Mesenchymal stem cell (in vitro differentiated cells and primary cell): ENCODE measurements around the gene C15orf39.
A peak's percentile ranks its signal among the peaks of the same experiment; 100 is the strongest.

Experiments
- DNase-seq: peaks from one replicate; pipeline ENCODE4 v3.0.0-alpha.2; 2013
- H2AFZ ChIP-seq: one replicate; pipeline ENCODE4 v1.6.1; 2013; ENCODE audit warnings: low read depth, mild to moderate bottlenecking, control low read depth, inconsistent platforms, low read length, moderate library complexity
- H2AK5ac ChIP-seq: 2 replicates; pipeline ENCODE4 v1.6.1; 2013; ENCODE audit warnings: low read length, moderate library complexity, mild to moderate bottlenecking, inconsistent platforms; ENCODE audit not compliant: severe bottlenecking
- H2BK120ac ChIP-seq: one replicate; pipeline ENCODE4 v1.6.1; 2013; ENCODE audit warnings: low read depth, mild to moderate bottlenecking, inconsistent platforms, low read length, moderate library complexity
- H2BK12ac ChIP-seq, 2 experiments: one replicate each; pipeline ENCODE4 v1.6.1; 2013; ENCODE audit warnings: inconsistent platforms in 2 of 2, low read length in 2 of 2, mild to moderate bottlenecking in 2 of 2, moderate library complexity in 2 of 2, control low read depth in 1 of 2
- H2BK15ac ChIP-seq: one replicate; pipeline ENCODE4 v1.6.1; 2013; ENCODE audit warnings: mild to moderate bottlenecking, low read depth, inconsistent platforms; ENCODE audit not compliant: poor library complexity, severe bottlenecking
- H2BK5ac ChIP-seq: 2 replicates; pipeline ENCODE4 v1.6.1; 2013; ENCODE audit warnings: low read depth, mild to moderate bottlenecking, low read length, control low read depth, inconsistent platforms; ENCODE audit not compliant: poor library complexity, severe bottlenecking
- H3K14ac ChIP-seq, 2 experiments: one replicate each; pipeline ENCODE4 v1.6.1; 2013; ENCODE audit warnings: inconsistent platforms in 2 of 2, low read length in 2 of 2, control low read depth in 1 of 2, mild to moderate bottlenecking in 1 of 2, moderate library complexity in 1 of 2
- H3K18ac ChIP-seq, 2 experiments: one replicate each; pipeline ENCODE4 v1.6.1; 2013; ENCODE audit warnings: inconsistent platforms in 2 of 2, low read length in 2 of 2, control low read depth in 1 of 2, low read depth in 1 of 2, mild to moderate bottlenecking in 1 of 2
- H3K23ac ChIP-seq, 2 experiments: one replicate each; pipeline ENCODE4 v1.6.1; 2013; ENCODE audit warnings: inconsistent platforms in 2 of 2, low read length in 2 of 2, mild to moderate bottlenecking in 2 of 2, moderate library complexity in 2 of 2, control low read depth in 1 of 2
- H3K27ac ChIP-seq: 2 replicates; pipeline ENCODE4 v1.5.1; 2013; ENCODE audit warnings: mild to moderate bottlenecking, moderate library complexity, low read length, control low read depth, inconsistent platforms; ENCODE audit not compliant: poor library complexity, severe bottlenecking
- H3K27me3 ChIP-seq, 2 experiments: 2 replicates each; pipeline versions ENCODE4 v1.6.1 to v1.7.0; 2013; ENCODE audit warnings: low read length in 2 of 2, mild to moderate bottlenecking in 2 of 2, moderate library complexity in 2 of 2, control low read depth in 1 of 2, inconsistent platforms in 1 of 2; ENCODE audit not compliant: control insufficient read depth in 1 of 2, insufficient read depth in 1 of 2
- H3K36me3 ChIP-seq, 2 experiments: 2 replicates each; pipeline versions ENCODE4 v1.6.1 to v1.7.0; 2013; ENCODE audit warnings: low read length in 2 of 2, control low read depth in 1 of 2, inconsistent platforms in 1 of 2, low read depth in 1 of 2, mild to moderate bottlenecking in 1 of 2; ENCODE audit not compliant: insufficient read depth in 2 of 2, control insufficient read depth in 1 of 2
- H3K4ac ChIP-seq, 2 experiments: one replicate each; pipeline ENCODE4 v1.6.1; 2013; ENCODE audit warnings: inconsistent platforms in 2 of 2, low read length in 2 of 2, mild to moderate bottlenecking in 2 of 2, moderate library complexity in 2 of 2, control low read depth in 1 of 2, low read depth in 1 of 2
- H3K4me1 ChIP-seq: 2 replicates; pipeline ENCODE4 v1.6.1; 2013; ENCODE audit warnings: low read depth, low read length, control low read depth; ENCODE audit not compliant: control insufficient read depth, insufficient read depth
- H3K4me2 ChIP-seq: 2 replicates; pipeline ENCODE4 v1.6.1; 2013; ENCODE audit warnings: low read length, mild to moderate bottlenecking, inconsistent platforms; ENCODE audit not compliant: poor library complexity, severe bottlenecking
- H3K4me3 ChIP-seq, 2 experiments: 2 replicates each; pipeline versions ENCODE4 v1.5.1 to v1.7.0; 2013; ENCODE audit warnings: low read length in 2 of 2, mild to moderate bottlenecking in 2 of 2, control low read depth in 1 of 2, low read depth in 1 of 2; ENCODE audit not compliant: insufficient read depth in 1 of 2
- H3K79me1 ChIP-seq: replicated peaks from 2 replicates; pipeline ENCODE4 v1.6.1; 2013; ENCODE audit warnings: mild to moderate bottlenecking, control low read depth, low read length, inconsistent platforms; ENCODE audit not compliant: poor library complexity, severe bottlenecking
- H3K9ac ChIP-seq: 2 replicates; pipeline ENCODE4 v1.7.0; 2013; ENCODE audit warnings: mild to moderate bottlenecking, low read length, moderate library complexity
- H3K9me3 ChIP-seq: 2 replicates; pipeline ENCODE4 v1.7.0; 2013; ENCODE audit warnings: mild to moderate bottlenecking, low read length; ENCODE audit not compliant: control insufficient read depth
- H4K8ac ChIP-seq: one replicate; pipeline ENCODE4 v1.6.1; 2013; ENCODE audit warnings: inconsistent platforms, mild to moderate bottlenecking, low read length, moderate library complexity
- H4K91ac ChIP-seq: one replicate; pipeline ENCODE4 v1.6.1; 2013; ENCODE audit warnings: mild to moderate bottlenecking, low read length, inconsistent platforms
- WGBS: methylation state at CpG from one replicate; pipeline ENCODE4 v1.1.7; 2013; ENCODE audit warnings: mixed read lengths; 5-methylcytosine and 5-hydroxymethylcytosine counted together

Gene C15orf39

GRCh38 chr15:75178171-75178937 lies 23.3 kb upstream of the C15orf39 start:
- Histone ChIP-seq H4K91ac (no peak overlapping the region), H3K27ac (no peak overlapping the region), H2AFZ (peak overlapping the region; percentile 23), H2AK5ac (no peak overlapping the region), H3K9ac (peak overlapping the region; percentile 43), H3K14ac (no peak overlapping the region), H4K8ac (peak overlapping the region; percentile 20), H3K27me3 (peaks cover 5 to 52% of the 10 kb centered on the region in 2 experiments), H3K18ac (peak overlapping the region in 1 of 2 experiments; percentile 91), H2BK120ac (peak overlapping the region; percentile 21), H3K4me3 (peak overlapping the region in 1 of 2 experiments; percentile 47), H3K9me3 (no peaks in the 10 kb centered on the region), H3K4me1 (no peaks in the 10 kb centered on the region), H2BK5ac (no peak overlapping the region), H3K36me3 (no peaks in the 10 kb centered on the region), H2BK12ac (peak overlapping the region; percentile 73 to 94), H3K4me2 (peak overlapping the region; percentile 36), H3K79me1 (no peaks in the 10 kb centered on the region), H2BK15ac (no peak overlapping the region), H3K4ac (peak overlapping the region; percentile 7 to 55), H3K23ac (no peak overlapping the region)
- 12% methylated on average over 44 of the region's 53 CpGs for WGBS
- peak; percentile 49 for DNase-seq

- H2BK12ac ChIP-seq, result peak overlapping the region in 1 of 2 experiments; percentile 94
- H2BK5ac ChIP-seq, result no peak overlapping the region
- no peak overlapping the region for H2BK15ac ChIP-seq
- no peak overlapping the region for H3K27ac ChIP-seq
- no peak overlapping the region for H3K9ac ChIP-seq
- no peak overlapping the region for H4K91ac ChIP-seq
- no peaks in the 10 kb centered on the region for H3K79me1 ChIP-seq
- no peaks in the 10 kb centered on the region for H3K9me3 ChIP-seq
- DNase-seq, result peak; percentile 71
- H4K8ac ChIP-seq, result no peak overlapping the region
- no peak overlapping the region for H3K4me2 ChIP-seq
- H3K4ac ChIP-seq, result peak overlapping the region in 1 of 2 experiments; percentile 53
- H2BK120ac ChIP-seq, result no peak overlapping the region
- H3K36me3 ChIP-seq, result no peaks in the 10 kb centered on the region
- H3K23ac ChIP-seq, result no peak overlapping the region
- H2AFZ ChIP-seq, result no peak overlapping the region
- H3K4me3 ChIP-seq, result no peak overlapping the region
- peaks cover 5 to 52% of the 10 kb centered on the region in 2 experiments for H3K27me3 ChIP-seq
- peak overlapping the region; percentile 25 to 91 for H3K18ac ChIP-seq
- H2AK5ac ChIP-seq, result no peak overlapping the region
- H3K14ac ChIP-seq, result peak overlapping the region in 1 of 2 experiments; percentile 71
- H3K4me1 ChIP-seq, result no peaks in the 10 kb centered on the region
- 45% methylated on average over 19 of the region's 20 CpGs for WGBS
Measured at GRCh38 chr15:75178938-75179745, 22.5 kb upstream of the C15orf39 start.

- Histone ChIP-seq H3K79me1 (no peaks in the 10 kb centered on the region), H2BK5ac (no peak overlapping the region), H3K18ac (no peak overlapping the region), H3K4ac (no peak overlapping the region), H2AFZ (no peak overlapping the region), H3K27ac (no peak overlapping the region), H3K36me3 (no peaks in the 10 kb centered on the region), H3K4me2 (no peak overlapping the region), H2BK15ac (no peak overlapping the region), H4K91ac (no peak overlapping the region), H3K9ac (no peak overlapping the region), H3K9me3 (no peaks in the 10 kb centered on the region), H3K23ac (no peak overlapping the region), H3K27me3 (peaks cover 5 to 57% of the 10 kb centered on the region in 2 experiments), H4K8ac (no peak overlapping the region), H2BK12ac (no peak overlapping the region), H2BK120ac (no peak overlapping the region), H3K4me3 (no peak overlapping the region), H3K14ac (no peak overlapping the region), H2AK5ac (no peak overlapping the region), H3K4me1 (no peaks in the 10 kb centered on the region)
- WGBS, result 14% methylated on average over 1 of the region's 4 CpGs
- DNase-seq, result no peak
Measured at GRCh38 chr15:75179746-75180140, 21.9 kb upstream of the C15orf39 start.

- Histone ChIP-seq H3K9ac (no peak overlapping the region), H3K4me3 (no peak overlapping the region), H3K4me2 (no peak overlapping the region), H3K18ac (no peak overlapping the region), H2AFZ (no peak overlapping the region), H2AK5ac (no peak overlapping the region), H3K27ac (no peak overlapping the region), H3K23ac (no peak overlapping the region), H2BK120ac (no peak overlapping the region), H3K79me1 (no peaks in the 10 kb centered on the region), H4K8ac (no peak overlapping the region), H2BK15ac (no peak overlapping the region), H4K91ac (no peak overlapping the region), H3K9me3 (no peaks in the 10 kb centered on the region), H3K4me1 (no peaks in the 10 kb centered on the region), H3K27me3 (peaks cover 5 to 58% of the 10 kb centered on the region in 2 experiments), H3K36me3 (no peaks in the 10 kb centered on the region), H2BK12ac (no peak overlapping the region), H3K4ac (no peak overlapping the region), H2BK5ac (no peak overlapping the region), H3K14ac (no peak overlapping the region)
- no peak for DNase-seq
- WGBS, result 77% methylated on average over 5 of the region's 5 CpGs
Measured at GRCh38 chr15:75181780-75182179, 19.9 kb upstream of the C15orf39 start.
